K562 (cell line): Measurements from ENCODE around the gene NSMF. TPM values are rescaled to one million over a fixed set of nuclear protein-coding genes. Genes with fewer than 3 reads are reported as not detected.
A peak's percentile ranks its signal among the peaks of the same experiment; 100 is the strongest.

Experiments
- BMI1 ChIP-seq: fragments of 150-350 bp; IDR thresholded peaks from 2 replicates; pipeline ENCODE4 v1.6.1; 2014; ENCODE audit warnings: low read length
- CHCHD3 ChIP-seq: fragments of 250-450 bp; sonication (Bioruptor Pico); IDR thresholded peaks from 2 replicates; pipeline ENCODE4 v2.1.2; 2022; ENCODE audit warnings: mild to moderate bottlenecking
- CHD2 ChIP-seq: IDR thresholded peaks from 2 replicates; pipeline ENCODE4 v1.6.1; 2011; ENCODE audit warnings: low read depth, low read length
- FOSL1 ChIP-seq: fragments of 200-800 bp; sonication (Bioruptor generic); conservative IDR thresholded peaks from 2 replicates; pipeline ENCODE4 v1.6.1; 2016; ENCODE audit warnings: missing genetic modification characterization, missing compliant biosample characterization
- GATA2 ChIP-seq: sonication (generic); formaldehyde crosslinking; IDR thresholded peaks from 2 replicates; pipeline ENCODE4 v1.4.0; 2020; ENCODE audit warnings: mild to moderate bottlenecking, missing genetic modification reagents
- HNRNPK ChIP-seq: fragments of 200-400 bp; formaldehyde crosslinking; IDR thresholded peaks from one replicate; pipeline ENCODE4 v1.6.1; 2018; ENCODE audit warnings: mild to moderate bottlenecking, low read depth, low read length; ENCODE audit not compliant: poor library complexity, severe bottlenecking
- KDM4B ChIP-seq, 2 experiments: fragments of 450-650 bp in 1 of 2; sonication (generic) in 1 of 2; IDR thresholded peaks; 2 replicates each; pipeline ENCODE4 v1.6.1; 2016 to 2017; ENCODE audit warnings: borderline replicate concordance in 2 of 2, antibody characterized with exemption in 1 of 2, low read depth in 1 of 2, mild to moderate bottlenecking in 1 of 2
- MED1 ChIP-seq: sonication (generic); formaldehyde crosslinking; IDR thresholded peaks from 2 replicates; pipeline ENCODE4 v1.8.1; 2023; ENCODE audit warnings: missing genetic modification reagents, borderline replicate concordance
- NR3C1 ChIP-seq: sonication (generic); formaldehyde crosslinking; IDR thresholded peaks from 2 replicates; pipeline ENCODE4 v1.8.1; 2022; ENCODE audit warnings: missing genetic modification reagents
- PHF21A ChIP-seq: fragments of 450-650 bp; IDR thresholded peaks from 2 replicates; pipeline ENCODE4 v1.6.1; 2017; ENCODE audit warnings: low read depth, borderline replicate concordance
- PHF8 ChIP-seq: fragments of 200-600 bp; sonication (generic); IDR thresholded peaks from 2 replicates; pipeline ENCODE4 v1.6.1; 2012; ENCODE audit warnings: mixed run types, mild to moderate bottlenecking, inconsistent platforms, low read length, moderate library complexity, borderline replicate concordance
- SMAD4 ChIP-seq: fragments of 250-450 bp; sonication (Bioruptor Pico); conservative IDR thresholded peaks from 2 replicates; pipeline ENCODE4 v1.8.0; 2021; ENCODE audit warnings: inconsistent platforms, mild to moderate bottlenecking, moderate library complexity
- TAF9B ChIP-seq: fragments of 450-650 bp; IDR thresholded peaks from 2 replicates; pipeline ENCODE4 v1.6.1; 2018; ENCODE audit warnings: mild to moderate bottlenecking; ENCODE audit not compliant: partially characterized antibody
- ZNF24 ChIP-seq: fragments of 450-650 bp; IDR thresholded peaks from 2 replicates; pipeline ENCODE4 v1.6.1; 2016
- ZNF589 ChIP-seq: fragments of 200-800 bp; sonication (Bioruptor generic); IDR thresholded peaks from 2 replicates; pipeline ENCODE4 v1.6.1; 2016; ENCODE audit warnings: low read depth, missing genetic modification characterization, missing compliant biosample characterization
- ZNF717 ChIP-seq: fragments of 250-450 bp; sonication (Bioruptor Pico); IDR thresholded peaks from 2 replicates; pipeline ENCODE4 v1.5.0; 2021
- polyA plus RNA-seq, 8 experiments: library from polyadenylated mRNA; depleted of rRNA in 4 of 8; stranded (reverse) in 5 of 8; unstranded in 3 of 8; fragments of >200 nt; fragmentation: Nextera tagmentation in 2 of 8; fragmentation: Illumina TruSeq in 1 of 8; extraction: Ambion mirVana in 2 of 8; extraction: Trizol in 1 of 8; gene quantifications; 2 replicates each; pipeline versions ENCODE4 v1.2.1 to v1.2.3, GENCODE V29; 2011 to 2014; ENCODE audit warnings: inconsistent platforms in 1 of 8, missing spikeins in 1 of 8
- total RNA-seq, 7 experiments: library from RNA; depleted of rRNA in 6 of 7; stranded (reverse); fragments of >200 nt in 6 of 7; fragmentation: Illumina TruSeq in 2 of 7; extraction: Trizol in 2 of 7; gene quantifications; 2 replicates each; pipeline versions ENCODE4 v1.2.1 to v1.2.3, GENCODE V29; 2011 to 2021; ENCODE audit warnings: low replicate concordance in 1 of 7
- TF ChIP-seq, protein P1 (sequence below): IDR thresholded peaks from 2 replicates; pipeline ENCODE4 v1.6.1; 2014; ENCODE audit warnings: antibody characterized with exemption
- TF ChIP-seq, protein P2 (sequence below): IDR thresholded peaks from 3 replicates; pipeline ENCODE4 v1.6.1; 2011; ENCODE audit warnings: borderline replicate concordance, mild to moderate bottlenecking; ENCODE audit not compliant: insufficient read length, insufficient read depth
- TF ChIP-seq, protein P3 (sequence below): sonication (generic); formaldehyde crosslinking; IDR thresholded peaks from 2 replicates; pipeline ENCODE4 v1.9.0; 2022; ENCODE audit warnings: mild to moderate bottlenecking, missing genetic modification reagents

The NSMF gene
- total and polyA plus RNA-seq, 9 of the 15 experiments (the other 6 are each of a cell fraction or from before 2014, with no cell fraction given): 0.20 to 82.7 (median 29.3) TPM

DNA sequence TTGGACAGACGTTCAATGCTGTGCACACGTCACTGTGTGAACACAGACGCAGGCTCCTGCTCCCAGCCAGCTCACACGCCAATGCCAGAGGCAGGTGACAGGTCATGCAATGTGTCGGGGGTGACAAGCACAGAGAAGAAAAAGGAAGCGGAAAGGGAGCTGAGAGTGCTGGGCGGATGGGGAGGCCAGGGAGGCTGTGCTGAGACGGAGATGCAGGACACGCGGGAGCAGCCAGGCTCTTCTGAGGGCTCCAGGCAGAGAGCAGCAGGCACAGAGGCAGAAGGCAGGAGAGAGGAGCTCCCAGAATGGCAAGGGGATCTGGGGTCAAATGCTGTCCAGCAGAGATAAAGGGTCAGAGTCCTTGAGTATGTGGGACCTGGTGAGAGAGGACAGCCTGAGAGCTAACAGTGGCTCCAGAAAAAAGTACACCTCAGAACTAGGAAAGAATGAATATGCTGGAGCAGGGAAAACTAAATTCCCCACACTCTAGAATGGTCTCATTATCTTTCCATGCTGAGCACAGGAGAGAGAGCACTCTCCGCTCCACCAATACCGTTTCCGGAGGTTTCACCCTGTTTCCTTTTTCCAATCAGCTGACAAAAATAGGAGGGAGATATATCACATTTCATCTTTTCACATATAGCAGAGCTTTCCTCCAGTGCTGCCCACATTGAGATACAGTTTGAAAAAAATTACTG, 32.8 kb upstream of the NSMF start (continued):
- TF ChIP-seq, protein P1, sequence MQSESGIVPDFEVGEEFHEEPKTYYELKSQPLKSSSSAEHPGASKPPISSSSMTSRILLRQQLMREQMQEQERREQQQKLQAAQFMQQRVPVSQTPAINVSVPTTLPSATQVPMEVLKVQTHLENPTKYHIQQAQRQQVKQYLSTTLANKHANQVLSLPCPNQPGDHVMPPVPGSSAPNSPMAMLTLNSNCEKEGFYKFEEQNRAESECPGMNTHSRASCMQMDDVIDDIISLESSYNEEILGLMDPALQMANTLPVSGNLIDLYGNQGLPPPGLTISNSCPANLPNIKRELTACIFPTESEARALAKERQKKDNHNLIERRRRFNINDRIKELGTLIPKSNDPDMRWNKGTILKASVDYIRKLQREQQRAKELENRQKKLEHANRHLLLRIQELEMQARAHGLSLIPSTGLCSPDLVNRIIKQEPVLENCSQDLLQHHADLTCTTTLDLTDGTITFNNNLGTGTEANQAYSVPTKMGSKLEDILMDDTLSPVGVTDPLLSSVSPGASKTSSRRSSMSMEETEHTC: no peak
- TF ChIP-seq, protein P2, sequence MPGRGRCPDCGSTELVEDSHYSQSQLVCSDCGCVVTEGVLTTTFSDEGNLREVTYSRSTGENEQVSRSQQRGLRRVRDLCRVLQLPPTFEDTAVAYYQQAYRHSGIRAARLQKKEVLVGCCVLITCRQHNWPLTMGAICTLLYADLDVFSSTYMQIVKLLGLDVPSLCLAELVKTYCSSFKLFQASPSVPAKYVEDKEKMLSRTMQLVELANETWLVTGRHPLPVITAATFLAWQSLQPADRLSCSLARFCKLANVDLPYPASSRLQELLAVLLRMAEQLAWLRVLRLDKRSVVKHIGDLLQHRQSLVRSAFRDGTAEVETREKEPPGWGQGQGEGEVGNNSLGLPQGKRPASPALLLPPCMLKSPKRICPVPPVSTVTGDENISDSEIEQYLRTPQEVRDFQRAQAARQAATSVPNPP: no peak
- TF ChIP-seq BMI1: no peak
- TF ChIP-seq KDM4B (IDR thresholded peaks at IDR 0.05; ENCODE audit: borderline replicate concordance in 2 of 2, low read depth in 1 of 2): no peak
- TF ChIP-seq PHF8: peak; percentile 34; the same call in 1 of the 2 replicates
- TF ChIP-seq MED1 (CRISPR knock-in tag): no peak
- TF ChIP-seq CHD2: no peak
- TF ChIP-seq HNRNPK: no peak
- no peak for TF ChIP-seq ZNF24
- TF ChIP-seq SMAD4: no peak
- TF ChIP-seq GATA2: no peak
- TF ChIP-seq PHF21A: no peak
- TF ChIP-seq ZNF589 (CRISPR knock-in tag): no peak
- TF ChIP-seq, protein P3, sequence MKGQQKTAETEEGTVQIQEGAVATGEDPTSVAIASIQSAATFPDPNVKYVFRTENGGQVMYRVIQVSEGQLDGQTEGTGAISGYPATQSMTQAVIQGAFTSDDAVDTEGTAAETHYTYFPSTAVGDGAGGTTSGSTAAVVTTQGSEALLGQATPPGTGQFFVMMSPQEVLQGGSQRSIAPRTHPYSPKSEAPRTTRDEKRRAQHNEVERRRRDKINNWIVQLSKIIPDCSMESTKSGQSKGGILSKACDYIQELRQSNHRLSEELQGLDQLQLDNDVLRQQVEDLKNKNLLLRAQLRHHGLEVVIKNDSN (CRISPR knock-in tag): no peak
- TF ChIP-seq TAF9B: no peak
- TF ChIP-seq FOSL1: 0 out of 2 replicates have a peak, but pooled peaks have one; percentile 18
- TF ChIP-seq NR3C1 (CRISPR knock-in tag): no peak
- TF ChIP-seq CHCHD3 (CRISPR knock-in tag): no peak
- TF ChIP-seq ZNF717: no peak
